ENCODE measurements around the gene TSPAN19.

The TSPAN19 gene

DNA sequence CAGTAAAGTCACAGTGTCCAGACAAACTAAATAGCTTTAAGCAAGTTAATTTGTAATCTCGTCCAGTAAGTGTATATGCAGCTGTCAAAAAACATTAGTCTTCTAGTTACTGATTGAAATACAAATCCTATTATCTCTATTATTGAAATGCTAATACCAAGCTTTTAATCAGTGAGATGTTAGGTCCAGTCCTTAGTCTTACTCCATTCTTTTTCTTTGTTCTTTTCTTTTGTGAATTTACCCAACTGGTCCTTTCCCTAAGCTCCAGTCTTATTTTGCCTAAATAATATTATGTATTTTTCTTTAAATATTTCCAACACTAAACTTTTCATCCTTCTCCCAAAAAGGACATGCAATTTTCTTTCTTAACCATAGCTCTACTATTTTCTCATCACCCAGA, 57.2 kb downstream of the TSPAN19 start:
- Histone ChIP-seq H3K4me3 (ENCODE audit: low read length) (no peak overlapping the region), H3K36me3 (ENCODE audit: control insufficient read depth, insufficient read depth, low read length) (no peaks in the 10 kb centered on the region), H3K27ac (ENCODE audit: low read length) (no peak overlapping the region), H3K9me3 (ENCODE audit: control insufficient read depth, insufficient read depth, low read length) (no peaks in the 10 kb centered on the region), H3K27me3 (ENCODE audit: control insufficient read depth, insufficient read depth, low read length) (no peaks in the 10 kb centered on the region), H3K4me1 (ENCODE audit: control insufficient read depth, insufficient read depth, low read length) (no peaks in the 10 kb centered on the region; the same call in none of the 2 replicates)
- WGBS (ENCODE audit: insufficient coverage, insufficient read length), result no CpG with 5 or more reads among the region's 1 CpG
- DNase-seq (ENCODE audit: low read depth, low spot score), result no peak

- Histone ChIP-seq H3K9me3 (ENCODE audit: control insufficient read depth, insufficient read depth, low read length) (no peaks in the 10 kb centered on the region), H3K36me3 (ENCODE audit: control insufficient read depth, insufficient read depth, low read length) (no peaks in the 10 kb centered on the region), H3K4me3 (ENCODE audit: low read length) (no peak overlapping the region), H3K4me1 (ENCODE audit: control insufficient read depth, insufficient read depth, low read length) (no peaks in the 10 kb centered on the region; the same call in 1 of the 2 replicates), H3K27ac (ENCODE audit: low read length) (no peak overlapping the region), H3K27me3 (ENCODE audit: control insufficient read depth, insufficient read depth, low read length) (no peaks in the 10 kb centered on the region)
- no CpG with 5 or more reads among the region's 3 CpGs for WGBS (ENCODE audit: insufficient coverage, insufficient read length)
- DNase-seq (ENCODE audit: low read depth, low spot score), result no peak
Observed at GRCh38 chr12:84976133-84976532, 59.9 kb downstream of the TSPAN19 start.

GRCh38 chr12:84974155-84974815, 61.8 kb downstream of the TSPAN19 start:
- Histone ChIP-seq H3K4me1 (ENCODE audit: control insufficient read depth, insufficient read depth, low read length) (no peaks in the 10 kb centered on the region; the same call in 1 of the 2 replicates), H3K9me3 (ENCODE audit: control insufficient read depth, insufficient read depth, low read length) (no peaks in the 10 kb centered on the region), H3K36me3 (ENCODE audit: control insufficient read depth, insufficient read depth, low read length) (no peaks in the 10 kb centered on the region), H3K27ac (ENCODE audit: low read length) (no peak overlapping the region), H3K27me3 (ENCODE audit: control insufficient read depth, insufficient read depth, low read length) (no peaks in the 10 kb centered on the region), H3K4me3 (ENCODE audit: low read length) (no peak overlapping the region)
- no CpG with 5 or more reads among the region's 2 CpGs for WGBS (ENCODE audit: insufficient coverage, insufficient read length)
- DNase-seq (ENCODE audit: low read depth, low spot score), result no peak

GRCh38 chr12:84973026-84973425, 63.1 kb downstream of the TSPAN19 start:
- Histone ChIP-seq H3K9me3 (ENCODE audit: control insufficient read depth, insufficient read depth, low read length) (no peaks in the 10 kb centered on the region), H3K27me3 (ENCODE audit: control insufficient read depth, insufficient read depth, low read length) (no peaks in the 10 kb centered on the region)

GRCh38 chr12:84969226-84969625, 66.9 kb downstream of the TSPAN19 start:
- no peak for DNase-seq (ENCODE audit: low read depth, low spot score)
- no peak overlapping the region for H3K4me3 ChIP-seq (ENCODE audit: low read length)
- H3K9me3 ChIP-seq (ENCODE audit: control insufficient read depth, insufficient read depth, low read length), result no peaks in the 10 kb centered on the region
- no peaks in the 10 kb centered on the region for H3K27me3 ChIP-seq (ENCODE audit: control insufficient read depth, insufficient read depth, low read length)
- H3K27ac ChIP-seq (ENCODE audit: low read length), result no peak overlapping the region
- no peaks in the 10 kb centered on the region for H3K36me3 ChIP-seq (ENCODE audit: control insufficient read depth, insufficient read depth, low read length)
- WGBS (ENCODE audit: insufficient coverage, insufficient read length), result no CpG with 5 or more reads among the region's 3 CpGs
- no peaks in the 10 kb centered on the region for H3K4me1 ChIP-seq (ENCODE audit: control insufficient read depth, insufficient read depth, low read length)

More at GRCh38 chr12:84973026-84973425, 63.1 kb downstream of the TSPAN19 start:
- no peak overlapping the region for H3K27ac ChIP-seq (ENCODE audit: low read length)
- no peak overlapping the region for H3K4me3 ChIP-seq (ENCODE audit: low read length)
- no peaks in the 10 kb centered on the region for H3K36me3 ChIP-seq (ENCODE audit: control insufficient read depth, insufficient read depth, low read length)
- DNase-seq (ENCODE audit: low read depth, low spot score), result no peak
- H3K4me1 ChIP-seq (ENCODE audit: control insufficient read depth, insufficient read depth, low read length), result no peaks in the 10 kb centered on the region; the same call in 1 of the 2 replicates

Data from iPS DF 6.9 (cell line).